Neural crest cell (in vitro differentiated cells): ENCODE data around the gene FCN1. TPM values are rescaled to one million over a fixed set of nuclear protein-coding genes. Genes with fewer than 3 reads are reported as not detected.

Experiments used
- DNase-seq: peaks from one replicate; pipeline ENCODE4 v3.0.0; 2021; ENCODE audit warnings: low read depth, mixed read lengths, low spot score
- H3K27ac Mint-ChIP-seq: one replicate; pipeline ENCODE4 v1.8.0; 2021; ENCODE audit warnings: mild to moderate bottlenecking, mixed read lengths; ENCODE audit not compliant: unreplicated experiment
- H3K27me3 Mint-ChIP-seq: 2 replicates; pipeline ENCODE4 v1.8.0; 2021; ENCODE audit warnings: low read depth, mild to moderate bottlenecking, mixed read lengths
- H3K36me3 Mint-ChIP-seq: 2 replicates; pipeline ENCODE4 v1.8.0; 2021; ENCODE audit warnings: low read depth, mild to moderate bottlenecking, mixed read lengths
- H3K4me1 Mint-ChIP-seq: 2 replicates; pipeline ENCODE4 v1.8.0; 2021; ENCODE audit warnings: mixed read lengths
- H3K4me3 Mint-ChIP-seq: one replicate; pipeline ENCODE4 v1.8.0; 2021; ENCODE audit warnings: mild to moderate bottlenecking, mixed read lengths
- H3K9me3 Mint-ChIP-seq: 2 replicates; pipeline ENCODE4 v1.8.0; 2021; ENCODE audit warnings: mixed read lengths
- CTCF ChIP-seq: fragments of 200-600 bp; sonication (generic); conservative IDR thresholded peaks from 2 replicates; pipeline ENCODE4 v1.5.0; 2021; ENCODE audit warnings: antibody characterized with exemption, mild to moderate bottlenecking
- total RNA-seq: library from RNA; stranded (reverse); gene quantifications from 2 replicates; pipeline ENCODE4 v1.2.1, GENCODE V29; 2021

The FCN1 gene
- total RNA-seq, 1 donor from 2014 or later: not detected

- Mint-ChIP-seq H3K36me3 (no peaks in the 10 kb centered on the region), H3K4me1 (no peaks in the 10 kb centered on the region), H3K4me3 (no peak overlapping the region), H3K27ac (no peak overlapping the region), H3K9me3 (no peaks in the 10 kb centered on the region), H3K27me3 (no peaks in the 10 kb centered on the region)
- no peak for TF ChIP-seq CTCF
- DNase-seq: no peak
These were observed 48.0 kb downstream of the FCN1 start for GRCh38 chr9:134869554-134870300.

- H3K27ac Mint-ChIP-seq: no peak overlapping the region
- H3K4me1 Mint-ChIP-seq: no peaks in the 10 kb centered on the region
- no peak for DNase-seq
- H3K36me3 Mint-ChIP-seq: no peaks in the 10 kb centered on the region
- no peaks in the 10 kb centered on the region for H3K9me3 Mint-ChIP-seq
- no peak for TF ChIP-seq CTCF
- H3K4me3 Mint-ChIP-seq: no peak overlapping the region
- no peaks in the 10 kb centered on the region for H3K27me3 Mint-ChIP-seq
These were observed 48.8 kb downstream of the FCN1 start for GRCh38 chr9:134868751-134869553.

- H3K4me3 Mint-ChIP-seq: no peak overlapping the region
- H3K36me3 Mint-ChIP-seq: no peaks in the 10 kb centered on the region
- no peak for TF ChIP-seq CTCF
- no peak overlapping the region for H3K27ac Mint-ChIP-seq
- no peaks in the 10 kb centered on the region for H3K9me3 Mint-ChIP-seq
- no peaks in the 10 kb centered on the region for H3K27me3 Mint-ChIP-seq
- DNase-seq: no peak
- H3K4me1 Mint-ChIP-seq: no peaks in the 10 kb centered on the region
These were observed 49.6 kb downstream of the FCN1 start for GRCh38 chr9:134867917-134868750.

GRCh38 chr9:134864821-134865190 is 52.9 kb downstream of the FCN1 start:
- peaks cover 2% of the 10 kb centered on the region for H3K9me3 Mint-ChIP-seq
- H3K27ac Mint-ChIP-seq: no peak overlapping the region
- no peaks in the 10 kb centered on the region for H3K4me1 Mint-ChIP-seq
- H3K4me3 Mint-ChIP-seq: no peak overlapping the region
- H3K36me3 Mint-ChIP-seq: no peaks in the 10 kb centered on the region
- TF ChIP-seq CTCF: no peak
- H3K27me3 Mint-ChIP-seq: peaks cover 2% of the 10 kb centered on the region
- no peak for DNase-seq

GRCh38 chr9:134863941-134864820 is 53.5 kb downstream of the FCN1 start:
- Mint-ChIP-seq H3K9me3 (peaks cover 2% of the 10 kb centered on the region), H3K4me3 (no peak overlapping the region), H3K36me3 (no peaks in the 10 kb centered on the region), H3K4me1 (no peaks in the 10 kb centered on the region), H3K27ac (peak overlapping the region; percentile 78), H3K27me3 (peaks cover 4% of the 10 kb centered on the region)
- TF ChIP-seq CTCF: no peak
- no peak for DNase-seq
